BLaER1 treated with 17β-estradiol and CSF1 and Interleukin-3, amounts not matched to agents 10 nM and 100 nM (cell line): ENCODE results near the gene FXN.
"Not testable (repeated sequence)": the region's sequence is repeated elsewhere in the genome, so short reads cannot be mapped to it uniquely, and the experiment has no call there.

Experiments used
- H3K27ac ChIP-seq, 11 experiments: shearing (Covaris generic); formaldehyde crosslinking; 2 replicates each; pipeline ENCODE4 v1.8.1; 2022
- H3K27me3 ChIP-seq, 11 experiments: shearing (Covaris generic); formaldehyde crosslinking; 2 replicates each; pipeline ENCODE4 v1.8.1; 2022
- H3K36me3 ChIP-seq, 11 experiments: shearing (Covaris generic); formaldehyde crosslinking; 2 replicates each; pipeline ENCODE4 v1.8.1; 2022
- H3K4me1 ChIP-seq, 10 experiments: shearing (Covaris generic); formaldehyde crosslinking; 2 replicates each; pipeline ENCODE4 v1.8.1; 2022
- H3K4me2 ChIP-seq, 11 experiments: shearing (Covaris generic); formaldehyde crosslinking; 2 replicates each; pipeline ENCODE4 v1.8.1; 2022
- H3K4me3 ChIP-seq, 10 experiments: shearing (Covaris generic); formaldehyde crosslinking; 2 replicates each; pipeline ENCODE4 v1.8.1; 2022
- H3K9ac ChIP-seq, 11 experiments: shearing (Covaris generic); formaldehyde crosslinking; 2 replicates each; pipeline ENCODE4 v1.8.1; 2022
- H3K9me3 ChIP-seq, 11 experiments: shearing (Covaris generic); formaldehyde crosslinking; replicated peaks in 1 of 11; 2 replicates each; pipeline ENCODE4 v1.8.1; 2022
- H4K20me1 ChIP-seq, 11 experiments: shearing (Covaris generic); formaldehyde crosslinking; 2 replicates each; pipeline ENCODE4 v1.8.1; 2022
- Cebpa-rat ChIP-seq, 11 experiments: shearing (Covaris generic); IDR thresholded peaks; 2 replicates each; pipeline ENCODE4 v1.8.1; 2022

The FXN gene

DNA sequence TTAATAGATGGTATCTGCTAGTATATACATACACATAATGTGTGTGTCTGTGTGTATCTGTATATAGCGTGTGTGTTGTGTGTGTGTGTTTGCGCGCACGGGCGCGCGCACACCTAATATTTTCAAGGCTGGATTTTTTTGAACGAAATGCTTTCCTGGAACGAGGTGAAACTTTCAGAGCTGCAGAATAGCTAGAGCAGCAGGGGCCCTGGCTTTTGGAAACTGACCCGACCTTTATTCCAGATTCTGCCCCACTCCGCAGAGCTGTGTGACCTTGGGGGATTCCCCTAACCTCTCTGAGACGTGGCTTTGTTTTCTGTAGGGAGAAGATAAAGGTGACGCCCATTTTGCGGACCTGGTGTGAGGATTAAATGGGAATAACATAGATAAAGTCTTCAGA is 757 bp downstream of the FXN start:
- peak overlapping the region; percentile 65 to 82 (median 76) for H3K4me3 ChIP-seq
- H3K27ac ChIP-seq = peak overlapping the region; percentile 59 to 92 (median 87); a peak in 21 of 22 replicates
- peaks cover 0 to 8% (median 0%) of the 10 kb centered on the region in 11 experiments; a peak in 5 of 22 replicates for H3K36me3 ChIP-seq
- no peaks in the 10 kb centered on the region for H3K27me3 ChIP-seq
- peak overlapping the region; percentile 77 to 92 (median 87) for H3K4me2 ChIP-seq
- no peak for TF ChIP-seq Cebpa-rat (IDR thresholded peaks at IDR 0.05)
- peaks cover 0 to 45% (median 13%) of the 10 kb centered on the region in 11 experiments; a peak in 14 of 22 replicates for H4K20me1 ChIP-seq
- H3K9me3 ChIP-seq = no peaks in the 10 kb centered on the region; a peak in 1 of 22 replicates
- peak overlapping the region; percentile 77 to 91 (median 89) for H3K9ac ChIP-seq
- peaks cover 7 to 18% (median 13%) of the 10 kb centered on the region in 10 experiments; a peak in 18 of 20 replicates for H3K4me1 ChIP-seq

- Histone ChIP-seq H3K4me2 (peak overlapping the region; percentile 77 to 92 (median 87)), H3K27me3 (no peaks in the 10 kb centered on the region), H3K4me1 (peaks cover 7 to 18% (median 13%) of the 10 kb centered on the region in 10 experiments; a peak in 18 of 20 replicates), H4K20me1 (peaks cover 0 to 50% (median 18%) of the 10 kb centered on the region in 11 experiments; a peak in 14 of 22 replicates), H3K9ac (peak overlapping the region; percentile 77 to 91 (median 89); a peak in 21 of 22 replicates), H3K9me3 (no peaks in the 10 kb centered on the region; a peak in 1 of 22 replicates), H3K36me3 (peaks cover 0 to 9% (median 0%) of the 10 kb centered on the region in 11 experiments; a peak in 5 of 22 replicates), H3K27ac (peak overlapping the region in 10 of 11 experiments; percentile 70 to 92 (median 87); a peak in 19 of 22 replicates), H3K4me3 (peak overlapping the region; percentile 65 to 82 (median 76))
- TF ChIP-seq Cebpa-rat (IDR thresholded peaks at IDR 0.05) = no peak
Observed at GRCh38 chr9:69036799-69037198, 1.2 kb downstream of the FXN start.

DNA sequence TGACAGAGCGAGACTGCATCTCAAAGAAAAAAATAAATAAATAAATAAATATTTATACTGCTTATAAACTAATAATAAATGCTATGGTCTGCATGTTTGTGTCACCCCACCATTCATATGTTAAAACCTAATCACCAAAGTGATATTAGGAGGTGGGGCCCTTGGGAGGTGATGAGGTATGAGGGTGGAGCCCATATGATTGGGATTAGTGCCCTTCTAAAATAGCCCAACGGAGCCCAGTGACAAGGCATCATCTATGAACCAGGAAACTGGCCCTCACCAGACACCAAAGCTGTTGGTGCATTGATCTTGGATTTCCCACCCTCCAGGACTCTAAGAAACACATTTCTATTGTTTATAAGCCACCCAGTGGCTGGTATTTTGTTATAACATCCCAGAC is 5.1 kb downstream of the FXN start:
- Histone ChIP-seq H3K36me3 (peaks cover 0 to 20% (median 4%) of the 10 kb centered on the region in 11 experiments; a peak in 9 of 22 replicates), H4K20me1 (peaks cover 0 to 89% (median 42%) of the 10 kb centered on the region in 11 experiments; a peak in 16 of 22 replicates), H3K4me3 (no peak overlapping the region), H3K27me3 (no peaks in the 10 kb centered on the region), H3K4me2 (no peak overlapping the region), H3K4me1 (peaks cover 19 to 28% (median 25%) of the 10 kb centered on the region in 10 experiments), H3K9me3 (no peaks in the 10 kb centered on the region; a peak in 1 of 22 replicates), H3K27ac (no peak overlapping the region), H3K9ac (no peak overlapping the region)
- TF ChIP-seq Cebpa-rat (IDR thresholded peaks at IDR 0.05) = no peak

GRCh38 chr9:69044240-69045219 is 9.0 kb downstream of the FXN start:
- H3K4me1 ChIP-seq = peaks cover 24 to 36% (median 33%) of the 10 kb centered on the region in 10 experiments

GRCh38 chr9:69045821-69046220 is 10.3 kb downstream of the FXN start:
- Histone ChIP-seq H3K36me3 (peaks cover 9 to 64% (median 39%) of the 10 kb centered on the region in 11 experiments), H3K27me3 (no peaks in the 10 kb centered on the region), H4K20me1 (peaks cover 0 to 79% (median 34%) of the 10 kb centered on the region in 11 experiments; a peak in 16 of 22 replicates), H3K9me3 (no peaks in the 10 kb centered on the region), H3K9ac (no peak overlapping the region), H3K4me2 (peak overlapping the region in 8 of 11 experiments; percentile 12 to 36 (median 26); a peak in 10 of 22 replicates), H3K4me1 (peaks cover 24 to 36% (median 33%) of the 10 kb centered on the region in 10 experiments), H3K4me3 (no peak overlapping the region), H3K27ac (no peak overlapping the region)
- no peak for TF ChIP-seq Cebpa-rat (IDR thresholded peaks at IDR 0.05)

More at GRCh38 chr9:69044240-69045219, 9.0 kb downstream of the FXN start:
- no peak overlapping the region for H3K27ac ChIP-seq
- TF ChIP-seq Cebpa-rat (IDR thresholded peaks at IDR 0.05) = no peak
- peak overlapping the region; percentile 12 to 57 (median 39); a peak in 21 of 22 replicates for H3K4me2 ChIP-seq
- H3K4me3 ChIP-seq = no peak overlapping the region
- H3K9ac ChIP-seq = peak overlapping the region in 1 of 11 experiments; percentile 13; a peak in 1 of 22 replicates
- no peaks in the 10 kb centered on the region; a peak in 1 of 22 replicates for H3K9me3 ChIP-seq
- peaks cover 0 to 92% (median 39%) of the 10 kb centered on the region in 11 experiments; a peak in 16 of 22 replicates for H4K20me1 ChIP-seq
- H3K27me3 ChIP-seq = no peaks in the 10 kb centered on the region
- H3K36me3 ChIP-seq = peaks cover 9 to 56% (median 38%) of the 10 kb centered on the region in 11 experiments

- H3K4me3 ChIP-seq = no peak overlapping the region
- H3K9ac ChIP-seq = 0 out of 22 replicates have a peak overlapping the region, but pooled peaks of 1 of the 11 experiments have one; percentile 32
- peaks cover 0 to 70% (median 28%) of the 10 kb centered on the region in 11 experiments; a peak in 16 of 22 replicates for H4K20me1 ChIP-seq
- peaks cover 9 to 64% (median 43%) of the 10 kb centered on the region in 11 experiments for H3K36me3 ChIP-seq
- H3K27me3 ChIP-seq = no peaks in the 10 kb centered on the region
- H3K27ac ChIP-seq = no peak overlapping the region
- H3K4me2 ChIP-seq = peak overlapping the region; percentile 45 to 72 (median 66)
- no peaks in the 10 kb centered on the region for H3K9me3 ChIP-seq
- no peak for TF ChIP-seq Cebpa-rat (IDR thresholded peaks at IDR 0.05)
- peaks cover 24 to 36% (median 33%) of the 10 kb centered on the region in 10 experiments for H3K4me1 ChIP-seq
Observed at GRCh38 chr9:69046723-69047122, 11.2 kb downstream of the FXN start.

- Histone ChIP-seq H3K9ac (peak overlapping the region in 4 of 11 experiments; percentile 6 to 41 (median 22); a peak in 1 of 22 replicates), H3K4me2 (peak overlapping the region; percentile 45 to 72 (median 66)), H3K4me3 (no peak overlapping the region), H3K4me1 (peaks cover 24 to 36% (median 33%) of the 10 kb centered on the region in 10 experiments), H3K27ac (peak overlapping the region in 5 of 11 experiments; percentile 7 to 37 (median 20); a peak in 3 of 22 replicates), H3K9me3 (no peaks in the 10 kb centered on the region), H4K20me1 (peaks cover 0 to 63% (median 22%) of the 10 kb centered on the region in 11 experiments; a peak in 15 of 22 replicates), H3K27me3 (no peaks in the 10 kb centered on the region), H3K36me3 (peaks cover 9 to 66% (median 43%) of the 10 kb centered on the region in 11 experiments)
- TF ChIP-seq Cebpa-rat (IDR thresholded peaks at IDR 0.05) = no peak
Observed at GRCh38 chr9:69047371-69047770, 11.8 kb downstream of the FXN start.

DNA sequence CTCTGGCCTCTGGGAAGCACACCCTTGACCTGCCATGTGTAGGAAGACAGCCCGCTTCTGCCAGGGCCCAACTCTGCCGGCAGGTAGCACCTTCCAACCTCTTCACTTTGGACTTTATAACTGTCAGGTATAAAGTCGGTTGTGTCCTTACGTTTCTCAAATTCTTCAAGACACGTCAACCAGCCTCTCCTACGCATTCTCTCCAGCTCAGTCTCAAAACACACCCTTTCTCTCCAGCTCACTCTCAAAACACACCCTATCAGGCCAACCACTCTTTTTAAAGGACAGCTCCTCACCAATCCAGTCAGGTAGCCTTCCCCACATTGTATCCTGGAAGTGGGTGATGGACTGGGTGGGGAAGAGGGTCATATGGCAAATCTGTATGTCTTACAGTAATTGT is 13.5 kb downstream of the FXN start:
- no peak overlapping the region for H3K27ac ChIP-seq
- no peak overlapping the region for H3K9ac ChIP-seq
- peaks cover 24 to 36% (median 32%) of the 10 kb centered on the region in 10 experiments for H3K4me1 ChIP-seq
- H3K9me3 ChIP-seq = no peaks in the 10 kb centered on the region
- H3K4me3 ChIP-seq = no peak overlapping the region
- no peaks in the 10 kb centered on the region for H3K27me3 ChIP-seq
- peaks cover 9 to 70% (median 50%) of the 10 kb centered on the region in 11 experiments for H3K36me3 ChIP-seq
- TF ChIP-seq Cebpa-rat (IDR thresholded peaks at IDR 0.05) = no peak
- peaks cover 0 to 53% (median 15%) of the 10 kb centered on the region in 11 experiments; a peak in 12 of 22 replicates for H4K20me1 ChIP-seq
- no peak overlapping the region for H3K4me2 ChIP-seq

- not testable (repeated sequence) for H3K9ac ChIP-seq, H3K9me3 ChIP-seq, H3K27me3 ChIP-seq, H3K4me3 ChIP-seq, H3K27ac ChIP-seq, H3K4me2 ChIP-seq
- H4K20me1 ChIP-seq = peaks cover 0 to 41% (median 6%) of the 10 kb centered on the region in 11 experiments; a peak in 10 of 22 replicates
- H3K4me1 ChIP-seq = peaks cover 11 to 20% (median 16%) of the 10 kb centered on the region in 10 experiments
- peaks cover 15 to 83% (median 66%) of the 10 kb centered on the region in 11 experiments for H3K36me3 ChIP-seq
Observed at GRCh38 chr9:69050936-69051335, 15.4 kb downstream of the FXN start.
